ENCODE results near the gene NT5C3B. TPM values are rescaled to one million over a fixed set of nuclear protein-coding genes. Genes with fewer than 3 reads are reported as not detected.

The NT5C3B gene
- total RNA-seq, 1 experiment from 2014 or later = 118 TPM

- Histone ChIP-seq H3K4me3 (ENCODE audit: low read depth in 2 of 2, low read length in 2 of 2) (peak overlapping the region in 1 of 2 experiments; percentile 25; a peak in 2 of 4 replicates), H3K27me3 (ENCODE audit: control insufficient read depth, insufficient read depth, low read length) (no peaks in the 10 kb centered on the region), H3K4me1 (ENCODE audit: control insufficient read depth, insufficient read depth, low read length) (peaks cover 52% of the 10 kb centered on the region), H3K27ac (ENCODE audit: low read length) (peak overlapping the region; percentile 73), H3K9me3 (ENCODE audit: control insufficient read depth, insufficient read depth, low read depth, low read length) (no peaks in the 10 kb centered on the region), H3K36me3 (ENCODE audit: control insufficient read depth, insufficient read depth, low read length) (no peaks in the 10 kb centered on the region)
- CTCF ChIA-PET = no interaction called here
- no TSS peak for BruUV-seq (replicated peaks)
- intact Hi-C loops (cut with micrococcal nuclease; ENCODE audit: unreplicated experiment) (no loop called here), in situ Hi-C loops (cut with HindIII; ENCODE audit: low pct_unique_long_range_greater_than_20kb, low sequenced_read_pairs) (no loop called here)
- POLR2A ChIA-PET = no interaction called here
- DNase-seq (ENCODE audit: low read depth, low spot score) (no peak), ATAC-seq (no peak)
- TF ChIP-seq, protein P1, sequence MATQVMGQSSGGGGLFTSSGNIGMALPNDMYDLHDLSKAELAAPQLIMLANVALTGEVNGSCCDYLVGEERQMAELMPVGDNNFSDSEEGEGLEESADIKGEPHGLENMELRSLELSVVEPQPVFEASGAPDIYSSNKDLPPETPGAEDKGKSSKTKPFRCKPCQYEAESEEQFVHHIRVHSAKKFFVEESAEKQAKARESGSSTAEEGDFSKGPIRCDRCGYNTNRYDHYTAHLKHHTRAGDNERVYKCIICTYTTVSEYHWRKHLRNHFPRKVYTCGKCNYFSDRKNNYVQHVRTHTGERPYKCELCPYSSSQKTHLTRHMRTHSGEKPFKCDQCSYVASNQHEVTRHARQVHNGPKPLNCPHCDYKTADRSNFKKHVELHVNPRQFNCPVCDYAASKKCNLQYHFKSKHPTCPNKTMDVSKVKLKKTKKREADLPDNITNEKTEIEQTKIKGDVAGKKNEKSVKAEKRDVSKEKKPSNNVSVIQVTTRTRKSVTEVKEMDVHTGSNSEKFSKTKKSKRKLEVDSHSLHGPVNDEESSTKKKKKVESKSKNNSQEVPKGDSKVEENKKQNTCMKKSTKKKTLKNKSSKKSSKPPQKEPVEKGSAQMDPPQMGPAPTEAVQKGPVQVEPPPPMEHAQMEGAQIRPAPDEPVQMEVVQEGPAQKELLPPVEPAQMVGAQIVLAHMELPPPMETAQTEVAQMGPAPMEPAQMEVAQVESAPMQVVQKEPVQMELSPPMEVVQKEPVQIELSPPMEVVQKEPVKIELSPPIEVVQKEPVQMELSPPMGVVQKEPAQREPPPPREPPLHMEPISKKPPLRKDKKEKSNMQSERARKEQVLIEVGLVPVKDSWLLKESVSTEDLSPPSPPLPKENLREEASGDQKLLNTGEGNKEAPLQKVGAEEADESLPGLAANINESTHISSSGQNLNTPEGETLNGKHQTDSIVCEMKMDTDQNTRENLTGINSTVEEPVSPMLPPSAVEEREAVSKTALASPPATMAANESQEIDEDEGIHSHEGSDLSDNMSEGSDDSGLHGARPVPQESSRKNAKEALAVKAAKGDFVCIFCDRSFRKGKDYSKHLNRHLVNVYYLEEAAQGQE (IDR thresholded peaks at IDR 0.05; ENCODE audit: insufficient read depth in 1 of 2, low read depth in 2 of 2, low read length in 1 of 2) = no peak
- TF ChIP-seq, protein P2, sequence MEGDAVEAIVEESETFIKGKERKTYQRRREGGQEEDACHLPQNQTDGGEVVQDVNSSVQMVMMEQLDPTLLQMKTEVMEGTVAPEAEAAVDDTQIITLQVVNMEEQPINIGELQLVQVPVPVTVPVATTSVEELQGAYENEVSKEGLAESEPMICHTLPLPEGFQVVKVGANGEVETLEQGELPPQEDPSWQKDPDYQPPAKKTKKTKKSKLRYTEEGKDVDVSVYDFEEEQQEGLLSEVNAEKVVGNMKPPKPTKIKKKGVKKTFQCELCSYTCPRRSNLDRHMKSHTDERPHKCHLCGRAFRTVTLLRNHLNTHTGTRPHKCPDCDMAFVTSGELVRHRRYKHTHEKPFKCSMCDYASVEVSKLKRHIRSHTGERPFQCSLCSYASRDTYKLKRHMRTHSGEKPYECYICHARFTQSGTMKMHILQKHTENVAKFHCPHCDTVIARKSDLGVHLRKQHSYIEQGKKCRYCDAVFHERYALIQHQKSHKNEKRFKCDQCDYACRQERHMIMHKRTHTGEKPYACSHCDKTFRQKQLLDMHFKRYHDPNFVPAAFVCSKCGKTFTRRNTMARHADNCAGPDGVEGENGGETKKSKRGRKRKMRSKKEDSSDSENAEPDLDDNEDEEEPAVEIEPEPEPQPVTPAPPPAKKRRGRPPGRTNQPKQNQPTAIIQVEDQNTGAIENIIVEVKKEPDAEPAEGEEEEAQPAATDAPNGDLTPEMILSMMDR (IDR thresholded peaks at IDR 0.05) = no peak
- TF ChIP-seq SIN3A (IDR thresholded peaks at IDR 0.05; ENCODE audit: borderline replicate concordance, insufficient read depth, low read depth, low read length) (no peak), POLR2AphosphoS5 (IDR thresholded peaks at IDR 0.05; ENCODE audit: low read depth, low read length) (no peak), TCF7L2 (IDR thresholded peaks at IDR 0.05; ENCODE audit: low read depth, low read length) (no peak)
These were observed 53.9 kb downstream of the NT5C3B start for GRCh38 chr17:41782142-41782541.

DNA sequence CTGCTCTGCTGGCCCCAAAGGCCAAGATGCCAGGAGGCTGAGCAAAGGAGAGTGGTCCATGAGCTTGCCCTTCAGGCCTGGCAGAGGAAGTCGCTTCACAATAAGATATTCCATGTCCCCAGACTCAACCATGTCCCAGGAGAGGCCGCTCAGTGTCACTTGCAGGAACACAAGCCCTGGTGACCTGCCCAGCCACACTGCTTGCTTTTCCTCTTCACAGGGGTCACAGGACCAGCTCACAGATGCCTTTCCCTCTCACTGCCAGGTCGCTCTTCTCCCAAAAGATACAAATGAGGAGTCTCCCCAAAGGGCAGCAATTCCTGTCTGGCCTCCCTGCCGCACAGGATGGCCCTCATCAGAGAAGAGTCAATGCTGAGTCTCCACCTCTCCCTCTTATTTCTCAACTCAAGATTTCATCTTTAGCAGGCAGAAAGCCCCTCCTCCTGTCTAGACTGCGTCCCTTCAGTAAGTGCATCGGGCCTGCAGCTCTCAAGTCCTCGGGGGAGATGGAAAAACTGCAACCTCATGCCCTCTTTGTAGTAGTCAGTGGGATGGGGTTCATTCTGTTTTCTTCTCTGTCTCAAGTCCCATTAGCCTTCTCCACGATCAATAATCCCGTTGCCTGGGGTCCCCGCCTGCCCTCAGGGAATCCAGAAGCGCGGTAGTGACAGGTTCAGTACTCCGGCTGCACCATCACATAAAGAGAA, 54.5 kb downstream of the NT5C3B start:
- CTCF ChIA-PET = interaction anchor here (0.6 kb wide), 1 partner anchor 9 kb away, joined by 7 read pairs; no protein-coding TSS in a partner anchor
- ATAC-seq (no peak), DNase-seq (ENCODE audit: low read depth, low spot score) (no peak)
- BruUV-seq (replicated peaks) = TSS peak; percentile 24
- intact Hi-C loops (cut with micrococcal nuclease; ENCODE audit: unreplicated experiment) = no loop called here
- Histone ChIP-seq H3K4me1 (ENCODE audit: control insufficient read depth, insufficient read depth, low read length) (peaks cover 55% of the 10 kb centered on the region), H3K36me3 (ENCODE audit: control insufficient read depth, insufficient read depth, low read length) (no peaks in the 10 kb centered on the region), H3K4me3 (ENCODE audit: low read depth in 2 of 2, low read length in 2 of 2) (peak overlapping the region in 1 of 2 experiments; percentile 25; a peak in 1 of 4 replicates), H3K9me3 (ENCODE audit: control insufficient read depth, insufficient read depth, low read depth, low read length) (no peaks in the 10 kb centered on the region), H3K27me3 (ENCODE audit: control insufficient read depth, insufficient read depth, low read length) (no peaks in the 10 kb centered on the region), H3K27ac (ENCODE audit: low read length) (peak overlapping the region; percentile 73)
- POLR2A ChIA-PET = interaction anchor here (0.6 to 0.9 kb wide), 3 partner anchors 8 to 46 kb away, joined by 7 to 11 read pairs (median 11); no protein-coding TSS in a partner anchor
- TF ChIP-seq, protein P1 (IDR thresholded peaks at IDR 0.05; ENCODE audit: insufficient read depth in 1 of 2, low read depth in 2 of 2, low read length in 1 of 2) = no peak
- TF ChIP-seq, protein P2 (IDR thresholded peaks at IDR 0.05) = no peak
- no peak for TF ChIP-seq TCF7L2 (IDR thresholded peaks at IDR 0.05; ENCODE audit: low read depth, low read length)
- TF ChIP-seq POLR2AphosphoS5 (IDR thresholded peaks at IDR 0.05; ENCODE audit: low read depth, low read length) = no peak
- no peak for TF ChIP-seq SIN3A (IDR thresholded peaks at IDR 0.05; ENCODE audit: borderline replicate concordance, insufficient read depth, low read depth, low read length)
- in situ Hi-C loops (cut with HindIII; ENCODE audit: low pct_unique_long_range_greater_than_20kb, low sequenced_read_pairs) = no loop called here
